Measurements from ENCODE around the gene MAGEF1.

- TF ChIP-seq CTCF (IDR thresholded peaks at IDR 0.05) (no peak), POLR2A (IDR thresholded peaks at IDR 0.05) (no peak)
Measured at GRCh38 chr3:184663756-184664155, 48.1 kb downstream of the MAGEF1 start.
